ENCODE results near the gene HMOX2. TPM values are rescaled to one million over a fixed set of nuclear protein-coding genes. Genes with fewer than 3 reads are reported as not detected.
A peak's percentile ranks its signal among the peaks of the same experiment; 100 is the strongest.

Gene HMOX2
- 94.3 and 99.9 TPM in 2 replicates for total RNA-seq (2014; rRNA removed; shearing (Covaris generic))

GRCh38 chr16:4475880-4476788 lies at the start of gene HMOX2:
Gene HMOX2, plus strand, starts transcription at chr16:4476398. Its CDS starts 29,127 bp downstream, at chr16:4505525.
- DNase-seq (ENCODE audit: low spot score), result peak; percentile 95
- in situ Hi-C loops (cut with HindIII; ENCODE audit: low sequenced_read_pairs), result no loop called here

GRCh38 chr16:4426722-4427372 lies 49.4 kb upstream of the HMOX2 start:
- in situ Hi-C loops (cut with HindIII; ENCODE audit: low sequenced_read_pairs), result no loop called here

GRCh38 chr16:4428500-4428899 lies 47.7 kb upstream of the HMOX2 start:
- DNase-seq (ENCODE audit: low spot score), result no peak
- in situ Hi-C loops (cut with HindIII; ENCODE audit: low sequenced_read_pairs), result no loop called here

More at GRCh38 chr16:4426722-4427372, 49.4 kb upstream of the HMOX2 start:
- DNase-seq (ENCODE audit: low spot score), result no peak

GRCh38 chr16:4431023-4431422 lies 45.2 kb upstream of the HMOX2 start:
- DNase-seq (ENCODE audit: low spot score), result no peak
- in situ Hi-C loops (cut with HindIII; ENCODE audit: low sequenced_read_pairs), result no loop called here

GRCh38 chr16:4433228-4433627 lies 43.0 kb upstream of the HMOX2 start:
- in situ Hi-C loops (cut with HindIII; ENCODE audit: low sequenced_read_pairs), result no loop called here
- no peak for DNase-seq (ENCODE audit: low spot score)

- in situ Hi-C loops (cut with HindIII; ENCODE audit: low sequenced_read_pairs), result no loop called here
- DNase-seq (ENCODE audit: low spot score), result no peak
Observed at GRCh38 chr16:4433914-4434787, 42.0 kb upstream of the HMOX2 start.

GRCh38 chr16:4435337-4436067 lies 40.7 kb upstream of the HMOX2 start:
- no peak for DNase-seq (ENCODE audit: low spot score)
- in situ Hi-C loops (cut with HindIII; ENCODE audit: low sequenced_read_pairs), result no loop called here

GRCh38 chr16:4437366-4437765 lies 38.8 kb upstream of the HMOX2 start:
- in situ Hi-C loops (cut with HindIII; ENCODE audit: low sequenced_read_pairs), result no loop called here
- DNase-seq (ENCODE audit: low spot score), result no peak

GRCh38 chr16:4442371-4442770 lies 33.8 kb upstream of the HMOX2 start:
- DNase-seq (ENCODE audit: low spot score), result no peak

GRCh38 chr16:4443271-4443670 lies 32.9 kb upstream of the HMOX2 start:
- no peak for DNase-seq (ENCODE audit: low spot score)
- in situ Hi-C loops (cut with HindIII; ENCODE audit: low sequenced_read_pairs), result no loop called here

More at GRCh38 chr16:4442371-4442770, 33.8 kb upstream of the HMOX2 start:
- in situ Hi-C loops (cut with HindIII; ENCODE audit: low sequenced_read_pairs), result no loop called here

- no peak for DNase-seq (ENCODE audit: low spot score)
- in situ Hi-C loops (cut with HindIII; ENCODE audit: low sequenced_read_pairs), result no loop called here
Observed at GRCh38 chr16:4443986-4444385, 32.2 kb upstream of the HMOX2 start.

- in situ Hi-C loops (cut with HindIII; ENCODE audit: low sequenced_read_pairs), result no loop called here
Observed at GRCh38 chr16:4450430-4450829, 25.8 kb upstream of the HMOX2 start.

GRCh38 chr16:4450931-4451519 lies 25.2 kb upstream of the HMOX2 start:
- DNase-seq (ENCODE audit: low spot score), result no peak
- in situ Hi-C loops (cut with HindIII; ENCODE audit: low sequenced_read_pairs), result no loop called here

More at GRCh38 chr16:4450430-4450829, 25.8 kb upstream of the HMOX2 start:
- no peak for DNase-seq (ENCODE audit: low spot score)

GRCh38 chr16:4452674-4453073 lies 23.5 kb upstream of the HMOX2 start:
- DNase-seq (ENCODE audit: low spot score), result no peak
- in situ Hi-C loops (cut with HindIII; ENCODE audit: low sequenced_read_pairs), result no loop called here

- in situ Hi-C loops (cut with HindIII; ENCODE audit: low sequenced_read_pairs), result no loop called here
- no peak for DNase-seq (ENCODE audit: low spot score)
Observed at GRCh38 chr16:4454623-4455022, 21.6 kb upstream of the HMOX2 start.

- in situ Hi-C loops (cut with HindIII; ENCODE audit: low sequenced_read_pairs), result no loop called here
Observed at GRCh38 chr16:4455081-4455480, 21.1 kb upstream of the HMOX2 start.

GRCh38 chr16:4455951-4456350 lies 20.2 kb upstream of the HMOX2 start:
- DNase-seq (ENCODE audit: low spot score), result no peak
- in situ Hi-C loops (cut with HindIII; ENCODE audit: low sequenced_read_pairs), result no loop called here

More at GRCh38 chr16:4455081-4455480, 21.1 kb upstream of the HMOX2 start:
- no peak for DNase-seq (ENCODE audit: low spot score)

GRCh38 chr16:4460936-4461249 lies 15.3 kb upstream of the HMOX2 start:
- in situ Hi-C loops (cut with HindIII; ENCODE audit: low sequenced_read_pairs), result no loop called here
- no peak for DNase-seq (ENCODE audit: low spot score)
